Liver (tissue), 9 donors: ENCODE results near the gene B4GALT1. TPM values are rescaled to one million over a fixed set of nuclear protein-coding genes. Genes with fewer than 3 reads are reported as not detected.

Experiments used
- DNase-seq: peaks from one replicate; pipeline ENCODE4 v3.0.0-alpha.2; 2017; ENCODE audit warnings: low spot score
- H3K27ac ChIP-seq, 2 donors: one replicate each; pipeline ENCODE4 v1.7.0; 2013; ENCODE audit warnings: inconsistent platforms in 2 of 2, low read length in 2 of 2, control low read depth in 1 of 2, low read depth in 1 of 2, mild to moderate bottlenecking in 1 of 2
- H3K27me3 ChIP-seq, 4 donors: one replicate each; pipeline versions ENCODE4 v1.6.1 to v1.7.0; 2013; ENCODE audit warnings: low read length in 3 of 4, inconsistent platforms in 1 of 4, mild to moderate bottlenecking in 1 of 4, moderate library complexity in 1 of 4; ENCODE audit not compliant: control insufficient read depth in 4 of 4, insufficient read depth in 4 of 4
- H3K36me3 ChIP-seq, 4 donors: one replicate each; pipeline versions ENCODE4 v1.6.1 to v1.7.0; 2013; ENCODE audit warnings: low read length in 3 of 4, mild to moderate bottlenecking in 3 of 4, low read depth in 1 of 4, moderate library complexity in 1 of 4; ENCODE audit not compliant: control insufficient read depth in 4 of 4, insufficient read depth in 3 of 4
- H3K4me1 ChIP-seq, 4 donors: one replicate each; pipeline versions ENCODE4 v1.6.1 to v1.7.0; 2013; ENCODE audit warnings: low read length in 3 of 4, mild to moderate bottlenecking in 3 of 4, moderate library complexity in 1 of 4; ENCODE audit not compliant: control insufficient read depth in 4 of 4, insufficient read depth in 4 of 4
- H3K4me3 ChIP-seq, 3 donors: one replicate each; pipeline versions ENCODE4 v1.6.1 to v1.7.0; 2013; ENCODE audit warnings: low read length in 3 of 3, control low read depth in 1 of 3, low read depth in 1 of 3, mild to moderate bottlenecking in 1 of 3
- H3K9ac ChIP-seq, 2 donors: one replicate each; pipeline ENCODE4 v1.7.0; 2013; ENCODE audit warnings: low read length in 2 of 2, mild to moderate bottlenecking in 2 of 2, moderate library complexity in 2 of 2, control low read depth in 1 of 2, low read depth in 1 of 2
- H3K9me3 ChIP-seq, 4 donors: one replicate each; pipeline versions ENCODE4 v1.6.1 to v1.7.0; 2013; ENCODE audit warnings: low read length in 3 of 4; ENCODE audit not compliant: control insufficient read depth in 4 of 4
- EGR1 ChIP-seq, 2 donors: IDR thresholded peaks; 2 replicates each; pipeline ENCODE4 v1.6.1; 2016 to 2018; ENCODE audit warnings: antibody characterized with exemption in 2 of 2, low read depth in 2 of 2
- FOXA1 ChIP-seq: IDR thresholded peaks from 2 replicates; pipeline ENCODE4 v1.6.1; 2016; ENCODE audit warnings: antibody characterized with exemption
- FOXA2 ChIP-seq: IDR thresholded peaks from 2 replicates; pipeline ENCODE4 v1.6.1; 2016; ENCODE audit warnings: antibody characterized with exemption
- GABPA ChIP-seq, 2 donors: IDR thresholded peaks in 1 of 2; conservative IDR thresholded peaks in 1 of 2; 2 replicates each; pipeline ENCODE4 v1.6.1; 2016; ENCODE audit warnings: antibody characterized with exemption in 2 of 2, mild to moderate bottlenecking in 1 of 2, moderate library complexity in 1 of 2
- HNF4A ChIP-seq, 2 donors: conservative IDR thresholded peaks; 2 replicates each; pipeline ENCODE4 v1.6.1; 2016; ENCODE audit warnings: antibody characterized with exemption in 2 of 2, mild to moderate bottlenecking in 2 of 2
- HNF4G ChIP-seq: IDR thresholded peaks from 2 replicates; pipeline ENCODE4 v1.6.1; 2016; ENCODE audit warnings: antibody characterized with exemption
- JUND ChIP-seq, 2 donors: IDR thresholded peaks; 2 replicates each; pipeline ENCODE4 v1.6.1; 2016; ENCODE audit warnings: antibody characterized with exemption in 2 of 2
- NR2F2 ChIP-seq: IDR thresholded peaks from 2 replicates; pipeline ENCODE4 v1.6.1; 2016; ENCODE audit warnings: antibody characterized with exemption
- RAD21 ChIP-seq, 2 donors: IDR thresholded peaks; 2 replicates each; pipeline ENCODE4 v1.6.1; 2016; ENCODE audit warnings: antibody characterized with exemption in 2 of 2, mild to moderate bottlenecking in 2 of 2
- SP1 ChIP-seq: IDR thresholded peaks from 2 replicates; pipeline ENCODE4 v1.6.1; 2018; ENCODE audit warnings: antibody characterized with exemption, mild to moderate bottlenecking
- TAF1 ChIP-seq: conservative IDR thresholded peaks from 2 replicates; pipeline ENCODE4 v1.6.1; 2016; ENCODE audit warnings: antibody characterized with exemption, mild to moderate bottlenecking
- YY1 ChIP-seq: IDR thresholded peaks from 2 replicates; pipeline ENCODE4 v1.6.1; 2016; ENCODE audit warnings: antibody characterized with exemption, mild to moderate bottlenecking
- WGBS: extraction: QIAGEN DNeasy Blood & Tissue Kit; methylation state at CpG from one replicate; pipeline ENCODE4 v1.1.7; 2013; 5-methylcytosine and 5-hydroxymethylcytosine counted together
- polyA plus RNA-seq, 2 donors: library from polyadenylated mRNA; stranded (reverse) in 1 of 2; unstranded in 1 of 2; fragments of 200-250 nt in 1 of 2; fragments of >200 nt in 1 of 2; fragmentation: Nextera tagmentation in 1 of 2; extraction: Ambion mirVana in 1 of 2; gene quantifications; one replicate each; pipeline versions ENCODE4 v1.2.1 to v1.2.3, GENCODE V29; 2013 to 2015
- total RNA-seq, 2 donors: library from RNA; depleted of rRNA; stranded (reverse); fragments of >200 nt; gene quantifications; one replicate each; pipeline ENCODE4 v1.2.3, GENCODE V29; 2014
- TF ChIP-seq, protein P1 (sequence below): fragments of 150-350 bp; IDR thresholded peaks from 2 replicates; pipeline ENCODE4 v1.5.1; 2017; ENCODE audit warnings: improper control_type of control experiment, low read depth, low read length; ENCODE audit not compliant: missing input control
- TF ChIP-seq, protein P2 (sequence below): IDR thresholded peaks from 2 replicates; pipeline ENCODE4 v1.6.1; 2016; ENCODE audit warnings: antibody characterized with exemption
- TF ChIP-seq, protein P3 (sequence below): IDR thresholded peaks from 2 replicates; pipeline ENCODE4 v1.6.1; 2016; ENCODE audit warnings: antibody characterized with exemption, mild to moderate bottlenecking
- TF ChIP-seq, protein P4 (sequence below): IDR thresholded peaks from 2 replicates; pipeline ENCODE4 v1.6.1; 2016; ENCODE audit warnings: antibody characterized with exemption
- donor health status: healthy.
- donor health status: healthy.
- donor health status: healthy.
- donor health status: healthy.
- donor health status: healthy.

Gene B4GALT1
- total and polyA plus RNA-seq, 4 donors, result 25.9 to 59.8 (median 42.7) TPM

DNA sequence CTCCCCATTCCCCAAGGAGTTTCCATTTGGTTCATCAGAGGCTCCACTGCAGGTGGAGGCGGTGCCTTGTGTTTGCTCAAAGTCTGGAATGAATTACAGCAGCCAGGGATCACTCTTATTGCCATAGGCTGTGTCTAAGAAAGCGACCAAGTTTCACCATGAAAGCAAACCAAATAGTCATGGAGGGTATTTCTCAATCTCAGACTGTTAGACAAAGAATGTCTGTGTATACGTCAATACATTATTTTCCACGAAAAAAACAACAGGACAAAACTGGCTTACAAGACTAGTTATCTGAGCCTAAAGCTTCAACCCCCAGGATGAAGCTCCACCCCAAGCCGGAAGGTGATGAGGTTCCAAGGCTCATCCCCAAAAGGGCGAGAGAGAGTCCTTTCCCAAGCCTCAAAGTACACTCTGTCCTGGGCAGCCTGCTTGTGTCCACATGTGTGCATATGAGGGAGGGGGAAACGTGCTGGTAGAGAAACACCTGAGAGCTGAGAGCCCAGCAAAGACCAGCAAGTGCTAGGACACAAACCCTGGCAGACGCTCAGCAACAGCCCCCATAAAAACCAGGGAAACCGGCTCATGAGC lies 4.3 kb downstream of the B4GALT1 start (continued):
- TF ChIP-seq, protein P1, sequence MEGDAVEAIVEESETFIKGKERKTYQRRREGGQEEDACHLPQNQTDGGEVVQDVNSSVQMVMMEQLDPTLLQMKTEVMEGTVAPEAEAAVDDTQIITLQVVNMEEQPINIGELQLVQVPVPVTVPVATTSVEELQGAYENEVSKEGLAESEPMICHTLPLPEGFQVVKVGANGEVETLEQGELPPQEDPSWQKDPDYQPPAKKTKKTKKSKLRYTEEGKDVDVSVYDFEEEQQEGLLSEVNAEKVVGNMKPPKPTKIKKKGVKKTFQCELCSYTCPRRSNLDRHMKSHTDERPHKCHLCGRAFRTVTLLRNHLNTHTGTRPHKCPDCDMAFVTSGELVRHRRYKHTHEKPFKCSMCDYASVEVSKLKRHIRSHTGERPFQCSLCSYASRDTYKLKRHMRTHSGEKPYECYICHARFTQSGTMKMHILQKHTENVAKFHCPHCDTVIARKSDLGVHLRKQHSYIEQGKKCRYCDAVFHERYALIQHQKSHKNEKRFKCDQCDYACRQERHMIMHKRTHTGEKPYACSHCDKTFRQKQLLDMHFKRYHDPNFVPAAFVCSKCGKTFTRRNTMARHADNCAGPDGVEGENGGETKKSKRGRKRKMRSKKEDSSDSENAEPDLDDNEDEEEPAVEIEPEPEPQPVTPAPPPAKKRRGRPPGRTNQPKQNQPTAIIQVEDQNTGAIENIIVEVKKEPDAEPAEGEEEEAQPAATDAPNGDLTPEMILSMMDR, result no peak
- TF ChIP-seq FOXA2, result peak; percentile 75
- peak; percentile 76 for TF ChIP-seq FOXA1

DNA sequence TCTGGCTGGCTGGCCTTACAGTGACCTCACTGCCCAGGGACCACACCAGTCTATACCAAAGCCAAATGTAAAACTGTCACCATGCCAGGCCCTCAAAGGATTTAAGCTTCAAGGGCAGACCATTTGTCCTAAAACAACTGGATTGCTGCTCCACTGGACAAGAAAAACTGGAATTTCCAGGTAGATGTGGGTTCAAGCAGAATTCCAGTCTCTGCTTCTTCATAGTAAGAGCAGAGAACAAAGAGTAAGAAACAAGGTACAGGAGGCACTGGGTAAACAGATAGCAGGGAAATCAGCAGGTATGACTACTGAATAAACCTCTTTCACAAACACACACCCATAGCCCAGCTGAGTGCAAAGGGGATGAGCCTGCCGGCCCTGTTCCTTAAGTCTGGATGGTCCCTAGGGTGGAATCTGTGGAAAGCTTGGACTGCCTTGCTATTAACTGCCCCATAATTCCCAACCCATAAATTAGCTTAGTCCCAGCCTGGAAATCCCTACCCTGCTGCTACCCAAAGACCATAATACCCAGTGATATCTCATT lies 5.5 kb downstream of the B4GALT1 start:
- WGBS, result 21% methylated on average over 1 of the region's 1 CpG
- Histone ChIP-seq H3K27me3 (no peaks in the 10 kb centered on the region), H3K4me3 (no peak overlapping the region), H3K36me3 (no peaks in the 10 kb centered on the region), H3K9ac (peak overlapping the region in 1 of 2 donors; percentile 29), H3K9me3 (no peaks in the 10 kb centered on the region), H3K27ac (peak overlapping the region; percentile 78 to 97), H3K4me1 (peaks cover 35 to 76% (median 68%) of the 10 kb centered on the region in 4 donors)
- no peak for DNase-seq
- TF ChIP-seq, protein P2, sequence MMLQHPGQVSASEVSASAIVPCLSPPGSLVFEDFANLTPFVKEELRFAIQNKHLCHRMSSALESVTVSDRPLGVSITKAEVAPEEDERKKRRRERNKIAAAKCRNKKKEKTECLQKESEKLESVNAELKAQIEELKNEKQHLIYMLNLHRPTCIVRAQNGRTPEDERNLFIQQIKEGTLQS, result no peak
- peak; percentile 14 to 40 for TF ChIP-seq HNF4A (conservative IDR thresholded peaks at IDR 0.05)

DNA sequence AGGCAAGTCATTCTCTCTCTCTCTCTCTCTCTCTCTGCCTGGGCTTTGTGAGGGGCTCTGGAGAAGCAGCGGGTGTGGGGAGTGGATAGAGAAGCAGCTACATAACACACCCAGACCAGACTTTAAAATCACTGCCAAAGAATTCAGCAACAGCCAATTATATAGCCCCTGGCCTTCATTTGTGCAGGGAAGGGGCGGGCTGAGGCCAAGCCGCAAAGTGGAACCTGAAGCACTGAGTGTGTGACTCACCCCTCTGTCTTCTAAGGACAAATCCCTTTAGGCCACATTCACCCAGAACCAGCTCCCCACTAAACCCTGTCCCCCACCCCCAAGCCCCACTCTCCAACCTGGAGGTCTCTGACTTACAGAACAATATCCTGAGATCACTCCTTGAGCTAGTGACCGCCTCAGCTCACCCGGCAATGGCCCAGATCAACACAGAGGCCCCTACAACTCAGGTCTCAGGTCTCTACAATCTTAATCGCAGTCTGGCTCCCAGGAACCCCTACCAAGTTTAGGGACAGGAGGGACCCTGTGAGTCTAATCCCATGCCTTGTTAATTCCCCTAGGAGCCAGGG lies 6.0 kb downstream of the B4GALT1 start:
- DNase-seq, result no peak
- H3K27me3 ChIP-seq, result no peaks in the 10 kb centered on the region
- no peak overlapping the region for H3K4me3 ChIP-seq
- peak overlapping the region in 1 of 2 donors; percentile 59 for H3K9ac ChIP-seq
- peaks cover 36 to 76% (median 69%) of the 10 kb centered on the region in 4 donors for H3K4me1 ChIP-seq
- no peaks in the 10 kb centered on the region for H3K36me3 ChIP-seq
- TF ChIP-seq, protein P2, result no peak
- TF ChIP-seq RAD21 (IDR thresholded peaks at IDR 0.05), result no peak
- TF ChIP-seq, protein P3, sequence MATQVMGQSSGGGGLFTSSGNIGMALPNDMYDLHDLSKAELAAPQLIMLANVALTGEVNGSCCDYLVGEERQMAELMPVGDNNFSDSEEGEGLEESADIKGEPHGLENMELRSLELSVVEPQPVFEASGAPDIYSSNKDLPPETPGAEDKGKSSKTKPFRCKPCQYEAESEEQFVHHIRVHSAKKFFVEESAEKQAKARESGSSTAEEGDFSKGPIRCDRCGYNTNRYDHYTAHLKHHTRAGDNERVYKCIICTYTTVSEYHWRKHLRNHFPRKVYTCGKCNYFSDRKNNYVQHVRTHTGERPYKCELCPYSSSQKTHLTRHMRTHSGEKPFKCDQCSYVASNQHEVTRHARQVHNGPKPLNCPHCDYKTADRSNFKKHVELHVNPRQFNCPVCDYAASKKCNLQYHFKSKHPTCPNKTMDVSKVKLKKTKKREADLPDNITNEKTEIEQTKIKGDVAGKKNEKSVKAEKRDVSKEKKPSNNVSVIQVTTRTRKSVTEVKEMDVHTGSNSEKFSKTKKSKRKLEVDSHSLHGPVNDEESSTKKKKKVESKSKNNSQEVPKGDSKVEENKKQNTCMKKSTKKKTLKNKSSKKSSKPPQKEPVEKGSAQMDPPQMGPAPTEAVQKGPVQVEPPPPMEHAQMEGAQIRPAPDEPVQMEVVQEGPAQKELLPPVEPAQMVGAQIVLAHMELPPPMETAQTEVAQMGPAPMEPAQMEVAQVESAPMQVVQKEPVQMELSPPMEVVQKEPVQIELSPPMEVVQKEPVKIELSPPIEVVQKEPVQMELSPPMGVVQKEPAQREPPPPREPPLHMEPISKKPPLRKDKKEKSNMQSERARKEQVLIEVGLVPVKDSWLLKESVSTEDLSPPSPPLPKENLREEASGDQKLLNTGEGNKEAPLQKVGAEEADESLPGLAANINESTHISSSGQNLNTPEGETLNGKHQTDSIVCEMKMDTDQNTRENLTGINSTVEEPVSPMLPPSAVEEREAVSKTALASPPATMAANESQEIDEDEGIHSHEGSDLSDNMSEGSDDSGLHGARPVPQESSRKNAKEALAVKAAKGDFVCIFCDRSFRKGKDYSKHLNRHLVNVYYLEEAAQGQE, result no peak
- no peak for TF ChIP-seq FOXA1
- TF ChIP-seq, protein P1, result no peak
- TF ChIP-seq TAF1, result no peak
- TF ChIP-seq, protein P4, sequence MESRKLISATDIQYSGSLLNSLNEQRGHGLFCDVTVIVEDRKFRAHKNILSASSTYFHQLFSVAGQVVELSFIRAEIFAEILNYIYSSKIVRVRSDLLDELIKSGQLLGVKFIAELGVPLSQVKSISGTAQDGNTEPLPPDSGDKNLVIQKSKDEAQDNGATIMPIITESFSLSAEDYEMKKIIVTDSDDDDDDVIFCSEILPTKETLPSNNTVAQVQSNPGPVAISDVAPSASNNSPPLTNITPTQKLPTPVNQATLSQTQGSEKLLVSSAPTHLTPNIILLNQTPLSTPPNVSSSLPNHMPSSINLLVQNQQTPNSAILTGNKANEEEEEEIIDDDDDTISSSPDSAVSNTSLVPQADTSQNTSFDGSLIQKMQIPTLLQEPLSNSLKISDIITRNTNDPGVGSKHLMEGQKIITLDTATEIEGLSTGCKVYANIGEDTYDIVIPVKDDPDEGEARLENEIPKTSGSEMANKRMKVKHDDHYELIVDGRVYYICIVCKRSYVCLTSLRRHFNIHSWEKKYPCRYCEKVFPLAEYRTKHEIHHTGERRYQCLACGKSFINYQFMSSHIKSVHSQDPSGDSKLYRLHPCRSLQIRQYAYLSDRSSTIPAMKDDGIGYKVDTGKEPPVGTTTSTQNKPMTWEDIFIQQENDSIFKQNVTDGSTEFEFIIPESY, result no peak
- TF ChIP-seq YY1, result no peak
- no peak for TF ChIP-seq JUND (IDR thresholded peaks at IDR 0.05)
- TF ChIP-seq HNF4A (conservative IDR thresholded peaks at IDR 0.05), result no peak
- no peak for TF ChIP-seq EGR1 (IDR thresholded peaks at IDR 0.05; ENCODE audit: low read depth in 2 of 2)
- no peak for TF ChIP-seq SP1
- no peak for TF ChIP-seq NR2F2
- no peak for TF ChIP-seq GABPA (IDR thresholded peaks at IDR 0.05 in 1 of 2, conservative IDR thresholded peaks at IDR 0.05 in 1 of 2)
- TF ChIP-seq FOXA2, result no peak
- TF ChIP-seq HNF4G, result no peak
- H3K9me3 ChIP-seq, result no peaks in the 10 kb centered on the region
- WGBS, result 67% methylated on average over 6 of the region's 6 CpGs
- peak overlapping the region; percentile 88 to 97 for H3K27ac ChIP-seq
